K562 (cell line): ENCODE data around the gene UBE2E2. TPM values are rescaled to one million over a fixed set of nuclear protein-coding genes. Genes with fewer than 3 reads are reported as not detected.

Experiments used
- ATAC-seq: fragments of 200-7000 bp; cut with Tn5 transposase; 3 replicates; pipeline ENCODE4 v1.9.1; 2020; ENCODE audit warnings: moderate library complexity
- BruUV-seq: library from RNA; stranded (reverse); fragments of 400-500 nt; replicated peaks from 2 replicates; lab custom pipeline; 2021; lab: Mats Ljungman, UMichigan
- CTCF ChIA-PET: fragments of 300-600 bp; formaldehyde crosslinking; extraction: SDS; loops from one replicate; lab custom pipeline; 2021; ENCODE audit warnings: low intra/inter-chr PET ratio; lab: Yijun Ruan, JAX
- POLR2A ChIA-PET: fragments of 300-600, 350-650 bp; sonication (Branson Sonifier 250); formaldehyde crosslinking; extraction: SDS; loops from one replicate; lab custom pipeline; 2021; ENCODE audit warnings: antibody characterized with exemption, inconsistent platforms; lab: Yijun Ruan, JAX
- DNase-seq, 4 experiments: peaks; one replicate each; pipeline versions ENCODE4 v3.0.0 to v3.0.0-alpha.2; 2011 to 2018; ENCODE audit warnings: low spot score in 3 of 4, mixed read lengths in 3 of 4; ENCODE audit errors: extremely low read depth in 1 of 4
- FAIRE-seq: peaks from 2 replicates; lab custom pipeline; 2011; peaks lifted over from hg19 to GRCh38; lab: Jason Lieb, UNC
- H2AFZ ChIP-seq: 2 replicates; pipeline ENCODE4 v1.6.0; 2011; ENCODE audit warnings: low read depth, low read length, control low read depth, inconsistent platforms
- H3K27ac ChIP-seq: fragments of 200-600 bp; 3 replicates; pipeline ENCODE4 v1.8.0; 2011; ENCODE audit warnings: low read depth, mild to moderate bottlenecking, control low read depth, inconsistent platforms, low read length, moderate library complexity, mixed read lengths; ENCODE audit errors: extremely low read depth
- H3K27me3 ChIP-seq, 2 experiments: fragments of 300-600 bp in 1 of 2; 2 replicates in 1 of 2; 3 replicates in 1 of 2; pipeline versions ENCODE4 v1.6.0 to v1.8.0; 2011; ENCODE audit warnings: inconsistent platforms in 2 of 2, low read length in 2 of 2, mild to moderate bottlenecking in 1 of 2, mixed read lengths in 1 of 2, moderate library complexity in 1 of 2; ENCODE audit not compliant: control insufficient read depth in 2 of 2, insufficient read depth in 2 of 2
- H3K36me3 ChIP-seq: fragments of 300-600 bp; 3 replicates; pipeline ENCODE4 v1.8.0; 2011; ENCODE audit warnings: mild to moderate bottlenecking, low read length, inconsistent platforms; ENCODE audit not compliant: control insufficient read depth, insufficient read depth
- H3K4me1 ChIP-seq, 2 experiments: fragments of 200-600 bp in 1 of 2; replicated peaks in 1 of 2; 2 replicates in 1 of 2; 3 replicates in 1 of 2; pipeline versions ENCODE4 v1.5.1 to v1.8.0; 2011; ENCODE audit warnings: inconsistent platforms in 2 of 2, low read length in 2 of 2, mild to moderate bottlenecking in 1 of 2, mixed read lengths in 1 of 2, moderate library complexity in 1 of 2; ENCODE audit not compliant: control insufficient read depth in 2 of 2, insufficient read depth in 2 of 2
- H3K4me2 ChIP-seq: 2 replicates; pipeline ENCODE4 v1.6.1; 2011; ENCODE audit warnings: low read length, control low read depth, inconsistent platforms, mixed read lengths; ENCODE audit not compliant: insufficient read depth
- H3K4me3 ChIP-seq: fragments of 200-600 bp; sonication (generic), shearing (Covaris generic); 2 replicates; pipeline ENCODE4 v1.5.1; 2016; ENCODE audit warnings: control low read depth, inconsistent platforms
- H3K79me2 ChIP-seq: fragments of 200-600 bp; 3 replicates; pipeline ENCODE4 v1.8.0; 2011; ENCODE audit warnings: low read length, inconsistent platforms; ENCODE audit not compliant: control insufficient read depth, insufficient read depth
- H3K9ac ChIP-seq, 2 experiments: 2 replicates each; pipeline versions ENCODE4 v1.6.0 to v1.6.1; 2011; ENCODE audit warnings: low read depth in 2 of 2, low read length in 2 of 2, control low read depth in 1 of 2, inconsistent platforms in 1 of 2, mild to moderate bottlenecking in 1 of 2, mixed read lengths in 1 of 2; ENCODE audit not compliant: insufficient read depth in 1 of 2
- H3K9me1 ChIP-seq: one replicate; pipeline ENCODE4 v1.6.0; 2011; ENCODE audit warnings: inconsistent platforms, mild to moderate bottlenecking, low read length, moderate library complexity; ENCODE audit not compliant: control insufficient read depth, insufficient read depth
- H3K9me3 ChIP-seq: replicated peaks from 2 replicates; pipeline ENCODE4 v1.5.1; 2011; ENCODE audit warnings: low read depth, low read length, inconsistent platforms; ENCODE audit not compliant: control insufficient read depth, insufficient read depth
- H4K20me1 ChIP-seq: replicated peaks from 2 replicates; pipeline ENCODE4 v1.6.1; 2011; ENCODE audit warnings: low read length, inconsistent platforms, mixed read lengths; ENCODE audit not compliant: control insufficient read depth, insufficient read depth
- CEBPB ChIP-seq: fragments of 450-650 bp; IDR thresholded peaks from 2 replicates; pipeline ENCODE4 v1.6.1; 2016; ENCODE audit warnings: missing genetic modification characterization, missing compliant biosample characterization
- CEBPG ChIP-seq, 3 experiments: fragments of 200-800 bp in 1 of 3; sonication (Bioruptor generic) in 1 of 3; sonication (generic) in 1 of 3; formaldehyde crosslinking in 1 of 3; IDR thresholded peaks in 2 of 3; conservative IDR thresholded peaks in 1 of 3; 2 replicates each; pipeline versions ENCODE4 v1.6.1 to v1.8.0; 2016 to 2022; ENCODE audit warnings: missing compliant biosample characterization in 2 of 3, missing genetic modification characterization in 2 of 3, mild to moderate bottlenecking in 1 of 3, missing genetic modification reagents in 1 of 3
- CHD1 ChIP-seq: fragments of 200-600 bp; sonication (generic); IDR thresholded peaks from one replicate; pipeline ENCODE4 v1.6.1; 2012; ENCODE audit warnings: mild to moderate bottlenecking, moderate library complexity, low read length, inconsistent platforms
- IRF2 ChIP-seq: sonication (generic); formaldehyde crosslinking; IDR thresholded peaks from 2 replicates; pipeline ENCODE4 v1.8.1; 2022; ENCODE audit warnings: mild to moderate bottlenecking, missing genetic modification reagents
- LCOR ChIP-seq: sonication (generic); formaldehyde crosslinking; IDR thresholded peaks from 2 replicates; pipeline ENCODE4 v1.8.0; 2022; ENCODE audit warnings: mild to moderate bottlenecking, missing genetic modification reagents
- WGBS: fragments of 100-300 bp; shearing (Covaris generic); methylation state at CpG from one replicate; pipeline ENCODE4 v1.1.6; 2016; ENCODE audit warnings: low coverage, mixed read lengths; ENCODE audit not compliant: insufficient coverage; ENCODE audit errors: missing lambda C conversion rate; 5-methylcytosine and 5-hydroxymethylcytosine counted together
- in situ Hi-C: fragments of 300-500 bp; cut with MboI; formaldehyde crosslinking; loops from 4 replicates; pipeline ENCODE4 v1.15.0; 2018; ENCODE audit warnings: inconsistent platforms, mixed read lengths
- intact Hi-C: fragments of 100-400 bp; cut with micrococcal nuclease; formaldehyde crosslinking; loops from 2 replicates; pipeline ENCODE4 v1.14.2; 2022
- polyA plus RNA-seq, 8 experiments: library from polyadenylated mRNA; depleted of rRNA in 4 of 8; stranded (reverse) in 5 of 8; unstranded in 3 of 8; fragments of >200 nt; fragmentation: Nextera tagmentation in 2 of 8; fragmentation: Illumina TruSeq in 1 of 8; extraction: Ambion mirVana in 2 of 8; extraction: Trizol in 1 of 8; gene quantifications; 2 replicates each; pipeline versions ENCODE4 v1.2.1 to v1.2.3, GENCODE V29; 2011 to 2014; ENCODE audit warnings: inconsistent platforms in 1 of 8, missing spikeins in 1 of 8
- total RNA-seq, 7 experiments: library from RNA; depleted of rRNA in 6 of 7; stranded (reverse); fragments of >200 nt in 6 of 7; fragmentation: Illumina TruSeq in 2 of 7; extraction: Trizol in 2 of 7; gene quantifications; 2 replicates each; pipeline versions ENCODE4 v1.2.1 to v1.2.3, GENCODE V29; 2011 to 2021; ENCODE audit warnings: low replicate concordance in 1 of 7
- TF ChIP-seq, protein P1 (sequence below): fragments of 450-650 bp; formaldehyde crosslinking; IDR thresholded peaks from 2 replicates; pipeline ENCODE4 v1.4.0; 2020; ENCODE audit warnings: mild to moderate bottlenecking, mixed read lengths

Gene UBE2E2
- total and polyA plus RNA-seq, 9 of the 15 experiments (the other 6 are each of a cell fraction or from before 2014, with no cell fraction given), result 0.22 to 5.1 (median 1.9) TPM

DNA sequence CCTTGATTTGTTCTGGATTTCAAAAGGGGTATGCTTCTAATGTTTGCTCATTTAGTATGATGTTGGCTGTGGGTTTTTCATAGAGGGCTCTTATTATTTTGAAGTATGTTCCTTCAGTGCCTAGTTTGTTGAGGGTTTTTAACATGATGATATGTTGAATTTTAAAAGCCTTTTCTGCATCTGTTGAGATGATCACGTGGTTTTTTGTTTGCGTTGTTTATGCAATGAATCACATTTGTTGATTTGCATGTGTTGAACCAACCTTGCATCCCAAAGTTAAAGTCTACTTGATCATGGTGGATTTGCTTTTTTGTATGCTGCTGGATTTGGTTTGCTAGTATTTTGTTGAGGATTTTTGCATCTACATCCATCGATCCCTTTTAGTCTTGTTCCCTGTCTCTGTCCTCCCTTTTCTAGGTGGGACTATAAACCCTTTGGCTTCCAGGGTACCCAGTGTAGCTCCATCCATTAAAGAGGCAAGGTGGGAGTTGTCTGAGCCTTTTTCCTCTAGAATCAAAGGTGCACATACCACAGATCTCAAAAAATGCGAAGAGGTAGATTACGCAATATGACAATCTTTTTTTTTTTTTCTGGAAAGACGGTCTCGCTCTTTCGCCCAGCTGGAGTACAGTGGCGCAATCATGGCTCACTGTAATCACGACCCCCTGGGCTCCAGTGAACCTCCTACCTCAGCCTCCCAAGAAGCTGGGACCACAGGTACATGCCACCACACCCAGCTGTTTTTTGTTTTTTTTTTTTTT, 381.0 kb downstream of the UBE2E2 start:
- ATAC-seq, result no peak
- H3K9me1 ChIP-seq, result no peaks in the 10 kb centered on the region
- no peaks in the 10 kb centered on the region for H3K27me3 ChIP-seq
- H3K4me2 ChIP-seq, result no peak overlapping the region
- in situ Hi-C loops, result no loop called here
- H2AFZ ChIP-seq, result no peak overlapping the region
- H3K27ac ChIP-seq, result no peak overlapping the region
- no peak for DNase-seq
- H3K79me2 ChIP-seq, result no peaks in the 10 kb centered on the region
- no peaks in the 10 kb centered on the region for H3K4me1 ChIP-seq
- no peaks in the 10 kb centered on the region for H3K36me3 ChIP-seq
- 2% methylated on average over 10 of the region's 10 CpGs for WGBS
- ChIA-PET CTCF (no interaction called here), POLR2A (no interaction called here)
- intact Hi-C loops, result no loop called here
- H3K4me3 ChIP-seq, result no peak overlapping the region
- H4K20me1 ChIP-seq, result no peaks in the 10 kb centered on the region
- TF ChIP-seq, protein P1, sequence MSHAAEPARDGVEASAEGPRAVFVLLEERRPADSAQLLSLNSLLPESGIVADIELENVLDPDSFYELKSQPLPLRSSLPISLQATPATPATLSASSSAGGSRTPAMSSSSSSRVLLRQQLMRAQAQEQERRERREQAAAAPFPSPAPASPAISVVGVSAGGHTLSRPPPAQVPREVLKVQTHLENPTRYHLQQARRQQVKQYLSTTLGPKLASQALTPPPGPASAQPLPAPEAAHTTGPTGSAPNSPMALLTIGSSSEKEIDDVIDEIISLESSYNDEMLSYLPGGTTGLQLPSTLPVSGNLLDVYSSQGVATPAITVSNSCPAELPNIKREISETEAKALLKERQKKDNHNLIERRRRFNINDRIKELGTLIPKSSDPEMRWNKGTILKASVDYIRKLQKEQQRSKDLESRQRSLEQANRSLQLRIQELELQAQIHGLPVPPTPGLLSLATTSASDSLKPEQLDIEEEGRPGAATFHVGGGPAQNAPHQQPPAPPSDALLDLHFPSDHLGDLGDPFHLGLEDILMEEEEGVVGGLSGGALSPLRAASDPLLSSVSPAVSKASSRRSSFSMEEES (CRISPR knock-in tag), result peak; percentile 66
- TF ChIP-seq CEBPB (tag), result peak; percentile 77
- TF ChIP-seq IRF2 (CRISPR knock-in tag), result no peak
- TF ChIP-seq CEBPG (CRISPR knock-in tag; IDR thresholded peaks at IDR 0.05), result no peak
- peak; percentile 19 to 93; a peak in 2 of 4 replicates for TF ChIP-seq CEBPG (tag; conservative IDR thresholded peaks at IDR 0.05 in 1 of 2, IDR thresholded peaks at IDR 0.05 in 1 of 2)
- no peak for TF ChIP-seq CHD1
- no peak for TF ChIP-seq LCOR (CRISPR knock-in tag)
- H3K9ac ChIP-seq, result no peak overlapping the region
- H3K9me3 ChIP-seq, result no peaks in the 10 kb centered on the region
- no TSS peak for BruUV-seq
- no peak for FAIRE-seq
